NCI-H146 treated with DMSO at 0.1 percent for 48 hours (cell line): ENCODE results near the gene SPDEF.

Experiments
- DNase-seq: peaks from one replicate; lab custom pipeline; 2025; ENCODE audit not compliant: unreplicated experiment; lab: John Stamatoyannopoulos, UW

SPDEF gene

GRCh38 chr6:34564181-34564580, 8.1 kb upstream of the SPDEF start:
- DNase-seq = no peak

- no peak for DNase-seq
Observed at GRCh38 chr6:34563513-34563870, 7.4 kb upstream of the SPDEF start.

- no peak for DNase-seq
Observed at GRCh38 chr6:34562861-34563512, 6.9 kb upstream of the SPDEF start.

- DNase-seq = no peak
Observed at GRCh38 chr6:34562350-34562749, 6.2 kb upstream of the SPDEF start.

DNA sequence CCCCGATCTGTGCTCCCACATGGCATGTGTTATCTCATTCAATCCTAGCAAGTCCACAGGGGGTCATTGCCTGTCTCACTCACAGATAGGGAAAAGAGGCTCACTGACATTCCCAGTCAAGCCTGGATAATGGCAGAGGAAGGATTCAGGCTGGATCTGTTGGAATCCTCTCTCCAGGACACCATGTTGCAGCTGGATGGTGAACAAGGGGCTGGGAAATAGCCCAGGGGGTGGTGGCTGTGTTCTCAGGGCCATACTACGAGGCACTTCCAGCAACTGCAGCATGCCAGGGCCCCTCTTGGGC, 5.0 kb upstream of the SPDEF start:
- DNase-seq = no peak

DNA sequence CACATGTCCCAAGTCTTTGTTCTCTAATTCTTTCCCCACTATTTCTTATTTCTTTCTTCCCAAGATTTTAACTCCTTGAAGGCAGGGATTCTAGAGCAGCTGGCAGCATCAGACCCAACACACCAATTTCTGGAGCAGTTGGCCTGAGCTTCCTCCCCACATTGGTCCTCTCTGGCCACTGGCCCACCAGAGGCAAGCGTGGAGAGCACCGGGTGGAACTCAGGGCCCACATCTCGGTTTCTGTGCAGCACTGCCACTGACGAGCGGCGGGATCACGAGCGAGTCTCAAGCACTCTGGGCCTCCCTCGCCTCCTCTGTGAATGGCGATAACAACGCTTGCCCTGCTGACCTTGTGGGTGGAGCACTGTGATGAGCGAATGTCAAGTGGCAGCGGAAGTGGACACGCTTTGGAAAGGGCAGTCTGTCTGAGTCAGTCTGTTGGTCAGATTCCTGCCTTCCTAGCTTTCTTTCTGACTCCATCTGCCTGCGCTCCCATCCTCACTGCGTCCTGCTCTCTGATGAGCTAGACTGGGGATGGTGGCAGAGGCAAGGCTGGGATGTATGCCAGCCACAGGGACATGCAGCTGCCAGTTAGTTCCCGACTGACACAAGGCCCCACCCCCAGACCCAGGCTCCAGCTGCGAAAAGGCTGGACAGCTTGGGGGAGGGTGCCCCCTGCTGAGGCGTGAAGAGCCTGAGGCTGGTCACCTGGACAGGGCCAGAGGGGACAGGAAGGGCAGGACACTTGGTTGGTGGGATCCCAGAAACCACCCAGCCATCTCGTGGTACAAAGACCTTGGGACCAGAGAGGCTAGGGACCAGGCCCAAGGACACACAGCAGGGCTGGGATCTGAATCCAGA, 4.5 kb upstream of the SPDEF start:
- peak; percentile 50 for DNase-seq

DNA sequence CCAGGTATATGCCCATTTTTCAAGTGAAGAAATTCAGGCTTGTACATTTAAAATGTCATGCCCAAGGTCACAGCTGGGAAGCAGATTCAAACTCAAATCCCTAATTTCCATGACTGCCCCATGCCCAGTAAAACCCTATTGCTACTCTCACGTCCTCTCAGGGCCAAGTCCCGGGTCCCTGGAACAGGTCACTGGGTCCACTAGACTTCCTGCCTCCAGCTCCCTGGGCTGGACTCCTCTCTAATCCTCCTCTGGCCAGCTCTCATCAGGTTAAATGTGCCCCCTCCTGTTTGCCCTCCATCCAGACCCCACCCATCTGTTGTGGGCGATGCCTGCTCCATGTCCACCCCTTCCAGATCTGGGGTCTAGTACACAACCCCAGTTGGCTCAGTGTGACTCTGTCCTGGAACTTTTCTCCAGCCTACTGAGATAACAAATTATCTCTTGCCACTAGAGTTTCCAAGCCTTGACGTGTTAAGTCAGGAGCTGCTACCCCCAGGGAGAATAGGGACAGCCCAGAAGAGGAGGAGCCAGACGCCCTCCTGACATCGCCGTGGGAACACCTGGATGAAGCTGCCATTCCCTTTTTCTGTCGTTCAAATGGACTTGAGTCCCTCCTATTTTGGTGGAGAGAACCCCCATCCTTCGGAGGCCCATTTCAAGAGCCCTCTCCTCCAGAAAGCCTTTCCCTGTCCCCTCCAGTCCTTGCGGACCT, 3.7 kb upstream of the SPDEF start:
- DNase-seq = no peak

GRCh38 chr6:34558172-34558714, 2.1 kb upstream of the SPDEF start:
- DNase-seq = no peak

DNA sequence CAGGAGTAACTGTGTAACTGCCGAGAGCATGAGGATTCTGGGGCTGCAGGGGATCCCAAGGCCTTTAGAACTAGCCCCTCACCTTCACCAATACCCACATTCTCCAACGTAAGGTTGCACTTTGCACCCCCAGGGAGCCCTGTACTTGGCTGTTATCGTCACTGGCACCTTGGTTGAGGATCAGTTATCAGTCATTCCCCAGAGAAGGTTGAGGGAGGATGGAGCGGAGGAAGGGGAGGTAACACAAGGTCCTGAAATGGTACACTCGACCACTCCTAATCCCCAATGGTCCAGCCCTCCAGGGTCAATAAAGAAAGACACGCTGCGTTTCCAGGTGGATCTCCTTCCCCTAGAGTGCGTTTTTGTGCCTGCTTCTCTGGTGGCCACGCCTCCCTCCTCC, 1.1 kb upstream of the SPDEF start:
- DNase-seq = no peak

GRCh38 chr6:34556493-34556892, 364 bp upstream of the SPDEF start:
- no peak for DNase-seq

- no peak for DNase-seq
Observed at GRCh38 chr6:34555328-34555727, 801 bp downstream of the SPDEF start.

DNA sequence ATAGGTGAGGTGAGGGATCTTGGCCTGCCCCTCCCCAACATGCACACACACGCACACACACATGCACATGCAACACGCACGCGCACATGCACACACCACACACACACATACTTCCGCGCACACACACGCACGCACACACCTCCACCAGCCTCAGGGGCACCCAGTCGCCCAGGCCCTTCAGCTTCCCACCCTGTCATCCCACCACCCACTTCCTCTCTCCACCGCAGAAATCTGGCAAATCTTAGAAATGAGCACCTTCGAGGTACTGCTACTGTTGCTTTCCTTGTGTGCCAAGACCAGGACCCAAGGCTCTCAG, 1.2 kb downstream of the SPDEF start:
- DNase-seq = no peak

DNA sequence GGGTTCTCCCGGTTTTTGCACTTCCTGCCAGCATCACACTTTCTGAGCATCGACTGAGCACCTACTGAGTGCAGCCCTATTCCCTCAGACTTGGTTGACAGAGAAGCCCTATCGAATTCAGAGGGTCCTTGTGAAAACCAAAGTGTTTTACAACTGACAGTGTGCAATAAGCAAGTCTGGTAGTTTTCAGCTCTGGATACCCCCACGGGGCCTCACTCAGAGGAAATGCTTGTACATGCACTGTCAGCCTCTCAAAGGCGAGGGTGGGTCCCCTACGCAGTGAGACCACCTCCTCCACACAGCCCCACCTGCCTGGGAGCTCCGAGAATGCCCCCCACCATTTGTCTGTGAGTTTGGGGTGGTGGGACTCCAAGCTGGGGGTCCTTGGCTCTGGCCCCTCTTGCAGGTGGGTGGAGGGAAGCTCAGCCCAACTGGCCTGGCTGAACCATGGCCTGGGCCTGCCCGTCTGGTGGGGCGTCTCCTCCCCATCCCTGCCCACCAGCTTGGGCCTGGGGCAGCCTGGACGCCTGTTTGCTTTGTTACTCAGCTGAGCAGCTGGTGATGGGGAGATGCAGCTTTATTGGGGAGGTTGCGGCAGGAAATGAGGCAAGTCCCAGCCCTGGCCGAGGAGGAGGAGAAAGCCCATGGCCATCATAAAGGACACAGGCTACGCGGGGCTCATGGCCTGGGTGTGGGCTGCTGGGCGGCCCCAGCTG, 1.7 kb downstream of the SPDEF start:
- DNase-seq = no peak

GRCh38 chr6:34553750-34554149, 2.4 kb downstream of the SPDEF start:
- no peak for DNase-seq

DNA sequence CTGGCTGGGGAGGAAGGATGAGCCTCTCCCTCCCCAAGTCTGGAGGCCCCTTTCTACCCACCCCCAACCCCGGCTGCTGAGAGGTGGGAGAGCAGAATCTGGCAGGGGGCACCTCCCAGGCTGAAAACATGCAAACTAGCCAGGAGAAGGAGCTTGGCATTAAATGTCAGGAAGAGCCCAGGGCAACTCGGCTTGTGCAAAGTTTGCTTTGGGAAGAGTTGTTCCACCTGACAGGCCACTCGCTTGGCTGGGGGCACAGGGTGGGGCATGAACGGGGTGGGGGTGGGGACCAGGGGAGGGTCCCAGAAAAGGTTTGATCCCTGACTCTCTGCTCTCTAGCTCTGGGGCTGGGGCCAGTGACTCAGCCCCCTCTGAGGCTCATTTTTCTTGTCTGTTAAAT, 3.0 kb downstream of the SPDEF start:
- no peak for DNase-seq

- no peak for DNase-seq
Observed at GRCh38 chr6:34552620-34553019, 3.5 kb downstream of the SPDEF start.

DNA sequence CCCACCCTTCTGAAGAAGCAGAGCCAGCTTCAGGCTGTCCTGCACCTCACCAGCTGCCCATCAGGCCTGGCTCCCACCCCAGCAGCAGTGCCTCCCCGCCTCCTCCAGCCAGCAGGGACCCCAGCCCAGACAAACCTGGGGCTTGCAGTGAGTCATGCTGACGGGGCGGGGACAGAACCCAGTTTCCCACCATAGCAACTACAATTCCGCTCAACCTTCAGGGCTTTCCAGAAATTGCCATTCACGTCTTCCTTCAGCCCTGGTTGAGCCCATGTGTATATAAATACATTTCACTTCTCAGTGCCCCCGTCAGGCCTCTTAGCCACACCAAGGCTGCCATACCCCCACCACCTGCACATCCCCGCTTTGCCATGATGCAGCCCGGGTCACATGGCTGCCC, 4.4 kb downstream of the SPDEF start:
- no peak for DNase-seq

DNA sequence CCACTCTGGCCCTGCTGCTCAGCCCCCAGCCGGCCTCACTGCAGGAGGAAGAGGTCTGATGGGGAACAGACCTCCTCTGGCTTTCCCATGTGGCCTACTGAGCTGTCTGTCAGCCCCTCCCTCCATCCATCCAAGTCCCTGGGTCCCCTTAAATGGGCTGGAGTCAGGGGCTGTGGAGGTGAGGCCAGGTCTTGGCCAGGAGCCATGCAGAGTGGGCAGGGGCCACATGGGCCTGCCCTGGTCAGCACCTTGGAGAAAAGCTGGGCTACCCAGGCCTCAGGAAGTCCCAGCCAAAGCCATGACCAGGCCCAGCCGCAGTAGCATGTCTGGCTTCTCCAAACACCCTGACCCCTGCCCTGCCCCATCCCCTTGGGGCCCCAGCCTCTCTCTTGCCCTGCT, 6.3 kb downstream of the SPDEF start:
- DNase-seq = no peak

DNA sequence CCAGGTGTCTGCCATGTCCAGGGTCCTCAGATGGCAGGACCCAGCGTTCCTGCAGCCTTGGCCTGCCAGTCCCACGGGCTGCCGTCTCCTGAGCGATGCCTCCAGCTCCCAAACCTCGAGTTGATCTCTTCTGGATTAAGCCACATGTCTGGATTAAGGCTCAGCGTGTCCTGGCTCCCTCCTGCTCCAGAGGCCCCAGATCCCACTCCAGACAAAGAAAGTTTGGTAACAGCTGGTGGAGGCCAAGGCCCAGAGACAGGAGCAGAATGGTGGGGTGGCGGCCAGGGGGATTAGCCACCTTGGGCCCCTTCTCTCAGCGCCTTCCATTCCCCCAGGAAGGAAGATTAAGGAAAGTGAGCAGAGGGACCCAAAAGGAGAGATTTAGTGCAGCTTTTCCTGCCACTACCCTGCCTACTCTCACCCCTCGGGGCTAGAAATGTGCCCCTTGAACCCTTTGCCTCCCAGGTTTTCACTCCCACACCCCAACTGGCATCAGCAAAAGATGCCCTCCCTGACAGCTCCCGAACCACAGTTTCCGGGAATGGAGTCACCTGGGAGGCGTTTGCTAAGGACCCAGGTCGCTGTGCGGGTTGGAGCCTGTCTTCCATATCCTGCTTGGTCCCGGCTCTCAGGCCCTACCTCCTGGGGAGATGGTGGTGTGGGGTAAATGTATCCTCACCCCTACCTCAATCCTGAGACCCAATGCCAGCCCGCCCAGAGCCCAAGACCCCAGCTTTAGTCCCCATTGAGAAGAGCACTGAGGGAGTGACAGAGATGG, 6.9 kb downstream of the SPDEF start:
- no peak for DNase-seq

DNA sequence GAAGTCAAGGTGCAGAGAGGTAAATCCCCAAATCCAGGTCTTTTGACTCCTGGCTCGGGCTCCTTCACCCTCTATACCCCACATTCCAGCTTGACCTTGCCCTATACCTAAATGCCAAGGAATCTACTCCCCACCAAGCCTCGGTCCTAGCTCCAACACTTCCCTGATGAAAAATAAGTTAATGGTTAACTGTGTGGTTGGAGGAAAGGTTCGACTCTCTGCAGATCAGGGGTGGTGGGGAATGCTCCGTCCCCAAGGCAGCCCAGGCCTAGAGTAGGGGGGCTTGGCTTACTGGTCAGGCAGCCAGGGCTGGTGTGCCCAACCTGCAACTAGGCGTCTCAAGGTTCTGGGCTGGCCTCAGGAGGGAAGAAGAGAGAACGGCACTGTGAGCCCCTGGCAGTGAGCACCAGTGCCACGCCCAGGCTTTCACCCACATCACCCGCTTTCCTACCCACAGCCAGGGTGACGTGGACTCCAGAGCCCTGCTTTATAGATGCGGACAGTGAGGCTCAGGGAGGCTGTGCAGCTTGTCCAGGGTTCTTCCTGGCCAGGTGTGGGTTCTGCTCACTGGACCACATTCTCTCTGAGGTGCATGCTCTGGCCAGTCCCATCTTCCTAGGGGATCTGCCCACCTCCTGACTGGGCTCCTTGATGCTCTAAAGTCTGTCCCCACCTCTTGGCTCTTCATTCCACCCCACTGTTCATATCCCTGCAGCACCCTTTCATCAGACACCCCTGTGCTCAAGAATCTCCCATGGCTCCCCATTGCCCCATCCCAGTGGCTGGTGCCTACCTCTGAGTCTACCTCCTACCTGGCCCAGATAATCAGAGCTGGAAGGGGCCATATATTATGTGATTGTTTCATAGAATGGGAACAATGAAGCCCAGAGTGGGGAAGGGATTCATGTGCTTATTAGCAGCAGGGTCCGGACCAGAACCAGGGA, 8.2 kb downstream of the SPDEF start:
- DNase-seq = no peak
